CD4-positive, alpha-beta T cell treated with Interleukin-17A for 4 hours (primary cell): ENCODE measurements around the gene CRY1.

Source experiments
- DNase-seq: peaks from one replicate; pipeline ENCODE4 v3.0.0-alpha.2; 2020; ENCODE audit warnings: mixed read lengths

The CRY1 gene

GRCh38 chr12:106956048-106956578, 137.2 kb downstream of the CRY1 start:
- DNase-seq = peak; percentile 65

- DNase-seq = peak; percentile 96
Measured at GRCh38 chr12:106955377-106956047, 137.8 kb downstream of the CRY1 start, which contains the start of gene TMEM263. TSS of gene TMEM263 (plus strand) at chr12:106955907. CDS start at chr12:106967117, 11,210 bp downstream.

DNA sequence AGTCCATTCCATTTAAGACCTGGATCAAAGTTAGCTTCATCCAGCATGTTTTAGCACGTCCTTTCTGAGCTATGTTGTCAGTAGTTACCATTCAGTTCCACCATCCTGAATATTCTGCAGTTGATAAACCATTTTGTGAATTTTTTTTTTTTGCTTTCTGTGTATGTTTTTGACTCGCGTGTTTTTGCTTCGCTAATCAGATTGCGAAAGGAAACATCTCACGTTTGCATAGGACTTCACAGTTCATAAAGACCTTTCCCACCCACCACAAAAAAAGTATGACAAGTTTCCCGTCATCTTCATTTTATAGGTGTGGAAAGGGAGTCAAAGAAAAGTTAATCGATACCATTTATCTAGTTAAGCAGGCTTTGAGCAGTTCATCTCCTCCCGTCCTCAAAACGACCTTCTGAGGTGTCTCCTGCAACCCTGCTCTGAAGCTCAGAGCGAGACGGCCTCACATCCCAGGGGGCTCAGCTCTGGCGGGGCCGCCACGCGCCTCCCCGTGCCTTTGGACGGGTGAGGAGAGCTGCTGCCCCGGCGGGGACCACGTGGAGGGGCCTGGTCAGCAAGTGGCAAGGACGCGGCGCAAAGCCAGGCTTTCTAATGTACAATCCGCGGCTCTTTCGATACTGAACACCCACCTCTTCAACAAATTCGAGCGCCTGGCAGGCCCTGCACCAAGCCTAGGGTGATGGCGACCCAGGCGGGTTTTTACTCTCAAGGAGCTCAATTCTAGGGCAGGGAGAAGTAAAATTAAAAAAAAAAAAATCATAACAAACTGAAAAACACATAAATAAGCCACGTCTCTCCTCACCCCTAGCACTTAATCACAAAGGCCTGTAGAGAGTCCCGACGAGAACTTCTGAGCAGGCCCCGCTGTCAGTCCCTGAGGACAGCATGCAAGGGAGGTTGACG, 138.6 kb downstream of the CRY1 start:
- DNase-seq = no peak

DNA sequence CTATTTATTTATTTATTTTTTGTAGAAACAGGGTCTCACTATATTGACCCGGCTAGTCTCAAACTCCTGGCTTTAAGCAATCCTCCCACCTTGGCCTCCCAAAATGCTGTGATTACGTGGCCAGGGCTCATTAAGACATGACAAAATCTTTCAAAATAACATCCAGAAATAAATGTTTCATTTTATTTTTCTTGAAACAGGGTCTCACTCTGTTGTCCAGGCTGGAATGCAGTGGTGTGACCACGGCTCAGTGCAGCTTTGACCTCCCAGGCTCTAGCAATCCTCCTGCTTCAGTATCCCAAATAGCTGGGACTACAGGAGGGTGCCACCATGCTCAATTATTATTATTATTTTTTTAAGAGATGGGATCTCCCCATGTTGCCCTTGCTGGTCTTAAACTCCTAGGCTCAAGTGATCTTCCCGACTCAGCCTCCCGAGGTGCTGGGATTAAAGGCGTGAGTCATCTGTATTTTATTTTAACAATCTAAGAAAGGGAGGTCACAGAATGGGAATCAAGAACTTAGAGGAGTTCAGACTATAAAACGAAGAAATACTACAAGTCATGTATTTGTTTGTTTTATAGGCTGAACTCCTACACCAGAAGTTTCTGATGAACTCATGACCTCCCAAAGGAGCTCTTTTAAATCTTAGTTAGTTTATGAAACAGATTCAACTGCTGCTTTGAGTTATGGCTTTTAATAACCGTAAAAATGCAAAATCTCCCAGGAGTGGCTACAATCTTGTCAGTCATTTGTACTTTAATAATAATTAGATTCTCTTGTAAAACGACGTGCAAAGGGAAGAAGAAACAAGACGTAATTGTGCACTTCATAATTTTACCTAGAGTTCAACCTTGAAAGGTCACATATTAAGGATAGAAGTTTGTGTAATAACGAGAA, 139.7 kb downstream of the CRY1 start:
- DNase-seq = no peak

- no peak for DNase-seq
Measured at GRCh38 chr12:106950591-106950990, 142.8 kb downstream of the CRY1 start.

DNA sequence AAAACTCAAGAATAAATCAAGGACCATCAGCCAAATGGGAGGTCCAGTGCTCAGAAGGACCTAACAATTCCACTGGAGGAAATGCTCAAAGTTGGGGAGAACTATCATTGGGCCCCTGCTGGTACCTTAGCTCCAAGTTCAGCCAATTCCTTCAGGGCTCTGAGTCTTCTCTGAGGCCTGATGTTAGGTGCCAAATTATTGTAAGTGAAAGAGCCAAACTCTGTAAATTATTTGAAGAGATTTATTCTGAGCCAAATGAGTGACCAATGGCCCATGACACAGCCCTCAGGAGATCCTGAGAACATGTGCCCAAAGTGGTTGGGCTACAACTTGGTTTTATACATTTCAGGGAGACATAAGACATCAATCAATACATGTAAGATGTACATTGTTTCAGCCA, 145.9 kb downstream of the CRY1 start:
- no peak for DNase-seq

DNA sequence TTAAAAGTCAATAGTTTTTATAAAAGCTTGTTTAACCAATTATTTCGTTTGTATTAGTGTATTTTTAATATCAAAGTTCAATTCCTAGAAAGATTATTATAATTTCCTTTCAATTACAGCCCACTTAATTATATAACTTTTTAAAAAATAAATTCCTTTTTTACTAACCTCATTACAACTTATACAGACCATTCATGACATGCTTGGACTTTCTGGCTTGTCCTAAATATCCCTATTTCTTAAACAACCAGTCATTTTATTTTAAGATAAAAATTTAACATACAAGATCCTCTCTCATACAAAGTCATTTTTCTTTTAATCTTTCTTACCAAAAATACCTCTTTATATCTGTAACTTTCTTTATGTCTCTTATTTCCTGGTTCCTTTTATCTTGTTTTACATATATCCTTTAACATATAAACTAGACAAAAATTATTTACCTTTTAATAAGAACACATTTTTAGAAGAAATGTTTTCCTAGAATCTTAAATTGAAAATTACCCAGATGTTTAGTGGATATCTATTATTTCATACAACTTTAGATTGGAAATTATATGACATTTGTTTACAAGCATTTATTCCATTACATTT, 148.0 kb downstream of the CRY1 start:
- DNase-seq = no peak

DNA sequence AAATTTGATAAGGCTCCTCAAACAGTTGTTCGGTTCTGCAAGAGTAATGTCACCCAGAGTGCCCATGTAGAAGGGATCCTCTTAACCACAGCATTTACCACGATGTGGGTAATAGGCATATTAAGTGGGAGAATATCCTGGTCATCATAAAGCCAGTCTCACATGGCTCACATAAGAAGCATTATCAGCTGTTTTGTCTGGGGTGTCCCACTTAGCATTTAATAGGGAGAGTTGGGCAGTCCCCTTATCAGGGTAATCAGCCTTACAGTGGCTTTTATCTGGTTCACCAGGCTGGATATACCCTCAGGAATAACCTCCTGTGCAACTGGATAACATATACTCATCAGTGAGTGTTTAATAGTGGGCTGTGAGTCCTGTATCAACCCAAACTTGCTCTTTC, 150.6 kb downstream of the CRY1 start:
- no peak for DNase-seq

DNA sequence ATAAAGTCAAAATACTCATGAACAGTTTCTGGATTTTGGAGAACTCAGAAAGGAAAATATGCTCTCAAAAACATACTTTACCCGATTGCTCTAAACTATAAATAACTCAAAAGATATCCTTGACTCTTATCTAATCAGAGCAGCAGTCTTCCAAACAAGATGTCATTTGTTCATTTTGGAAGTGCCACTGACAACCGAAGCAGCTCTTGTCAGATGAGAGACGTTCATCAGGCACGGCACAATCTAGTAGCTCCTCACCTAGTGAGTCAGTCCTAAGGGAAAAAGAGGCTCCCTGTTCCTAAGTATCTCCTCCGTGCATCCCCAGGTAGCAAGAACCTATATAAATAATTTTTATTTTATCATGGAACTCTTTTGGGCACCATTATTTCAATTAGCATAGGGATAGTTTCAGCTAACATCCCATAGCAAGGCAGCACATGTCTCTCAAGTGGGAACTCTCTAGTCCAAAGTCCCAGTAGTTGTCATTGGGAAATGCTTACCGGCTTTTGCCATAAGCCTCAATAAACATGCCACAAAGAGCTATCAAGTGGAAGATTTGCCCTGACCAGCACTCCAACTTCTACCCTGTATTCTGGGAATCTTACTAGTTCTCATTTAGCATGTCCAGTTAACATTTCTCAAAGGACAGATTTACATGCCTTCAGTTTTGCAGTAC, 151.7 kb downstream of the CRY1 start:
- no peak for DNase-seq
